Upper lobe of left lung (tissue), 4 donors: ENCODE results near the gene JAZF1.

Experiments
- POLR2A ChIP-seq, 4 donors: fragments of 450-650 bp; IDR thresholded peaks; one replicate each; pipeline ENCODE4 v1.5.1; 2016 to 2017; ENCODE audit warnings: antibody characterized with exemption in 4 of 4, mild to moderate bottlenecking in 2 of 4
- POLR2AphosphoS5 ChIP-seq, 2 donors: sonication (generic); formaldehyde crosslinking; IDR thresholded peaks; one replicate each; pipeline ENCODE4 v1.5.1; 2017; ENCODE audit warnings: antibody characterized with exemption in 2 of 2
- TF ChIP-seq, protein P1 (sequence below), 6 experiments: fragments of 450-650 bp in 4 of 6; fragments of 200-600 bp in 2 of 6; sonication (generic) in 2 of 6; IDR thresholded peaks; one replicate each; pipeline ENCODE4 v1.5.1; 2016 to 2019; ENCODE audit warnings: antibody characterized with exemption in 6 of 6

DNA sequence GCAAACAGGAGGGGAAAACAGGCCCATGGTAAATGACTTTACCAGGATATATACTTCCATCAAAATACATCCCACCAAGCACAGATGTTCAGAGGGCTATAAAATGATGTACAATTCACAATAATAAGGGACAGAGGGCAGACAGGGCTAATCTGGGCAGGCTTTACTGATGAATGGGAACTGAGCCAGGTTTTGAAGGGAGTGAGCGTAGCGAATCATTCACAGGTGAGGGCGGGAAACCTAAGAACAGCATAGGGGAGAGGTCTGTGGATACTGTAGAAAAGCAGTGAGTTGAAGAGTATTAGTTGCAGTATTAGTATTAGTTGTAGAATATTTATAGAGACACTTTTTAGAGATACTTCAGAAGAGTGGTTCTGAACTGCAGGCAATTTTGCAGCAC, 180.8 kb downstream of the JAZF1 start:
- no peak for TF ChIP-seq POLR2A (IDR thresholded peaks at IDR 0.05)
- TF ChIP-seq, protein P1, sequence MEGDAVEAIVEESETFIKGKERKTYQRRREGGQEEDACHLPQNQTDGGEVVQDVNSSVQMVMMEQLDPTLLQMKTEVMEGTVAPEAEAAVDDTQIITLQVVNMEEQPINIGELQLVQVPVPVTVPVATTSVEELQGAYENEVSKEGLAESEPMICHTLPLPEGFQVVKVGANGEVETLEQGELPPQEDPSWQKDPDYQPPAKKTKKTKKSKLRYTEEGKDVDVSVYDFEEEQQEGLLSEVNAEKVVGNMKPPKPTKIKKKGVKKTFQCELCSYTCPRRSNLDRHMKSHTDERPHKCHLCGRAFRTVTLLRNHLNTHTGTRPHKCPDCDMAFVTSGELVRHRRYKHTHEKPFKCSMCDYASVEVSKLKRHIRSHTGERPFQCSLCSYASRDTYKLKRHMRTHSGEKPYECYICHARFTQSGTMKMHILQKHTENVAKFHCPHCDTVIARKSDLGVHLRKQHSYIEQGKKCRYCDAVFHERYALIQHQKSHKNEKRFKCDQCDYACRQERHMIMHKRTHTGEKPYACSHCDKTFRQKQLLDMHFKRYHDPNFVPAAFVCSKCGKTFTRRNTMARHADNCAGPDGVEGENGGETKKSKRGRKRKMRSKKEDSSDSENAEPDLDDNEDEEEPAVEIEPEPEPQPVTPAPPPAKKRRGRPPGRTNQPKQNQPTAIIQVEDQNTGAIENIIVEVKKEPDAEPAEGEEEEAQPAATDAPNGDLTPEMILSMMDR (IDR thresholded peaks at IDR 0.05): no peak
- no peak for TF ChIP-seq POLR2AphosphoS5 (IDR thresholded peaks at IDR 0.05)
